Smooth muscle cell (in vitro differentiated cells): ENCODE data around the gene MOB3C. TPM values are rescaled to one million over a fixed set of nuclear protein-coding genes. Genes with fewer than 3 reads are reported as not detected.

Experiments
- DNase-seq: peaks from one replicate; lab custom pipeline; 2025; ENCODE audit not compliant: unreplicated experiment; lab: John Stamatoyannopoulos, UW
- H2AFZ ChIP-seq: fragments of 200-600 bp; sonication (generic); 2 replicates; pipeline ENCODE4 v1.6.0; 2016; ENCODE audit warnings: antibody characterized with exemption, low read depth, mild to moderate bottlenecking
- H3F3A ChIP-seq: fragments of 200-600 bp; sonication (generic); 2 replicates; pipeline ENCODE4 v1.6.0; 2017; ENCODE audit warnings: antibody characterized with exemption, low read depth
- H3K27ac ChIP-seq: fragments of 200-600 bp; sonication (generic); 2 replicates; pipeline ENCODE4 v1.5.1; 2016; ENCODE audit warnings: low read depth, mild to moderate bottlenecking
- H3K27me3 ChIP-seq: fragments of 200-600 bp; sonication (generic); 2 replicates; pipeline ENCODE4 v1.6.1; 2016; ENCODE audit warnings: low read depth, mild to moderate bottlenecking
- H3K36me3 ChIP-seq: fragments of 200-600 bp; sonication (generic); 2 replicates; pipeline ENCODE4 v1.5.1; 2016; ENCODE audit warnings: low read depth
- H3K4me1 ChIP-seq: fragments of 200-600 bp; sonication (generic); 2 replicates; pipeline ENCODE4 v1.5.1; 2016; ENCODE audit warnings: low read depth
- H3K4me2 ChIP-seq: fragments of 200-600 bp; sonication (generic); 2 replicates; pipeline ENCODE4 v1.6.0; 2016; ENCODE audit warnings: mild to moderate bottlenecking
- H3K4me3 ChIP-seq: fragments of 200-600 bp; sonication (generic); 2 replicates; pipeline ENCODE4 v1.5.1; 2016; ENCODE audit warnings: mild to moderate bottlenecking
- H3K79me2 ChIP-seq: fragments of 200-600 bp; sonication (generic); 2 replicates; pipeline ENCODE4 v1.6.0; 2016; ENCODE audit warnings: low read depth, mild to moderate bottlenecking
- H3K9ac ChIP-seq: fragments of 200-600 bp; sonication (generic); 2 replicates; pipeline ENCODE4 v1.6.0; 2016; ENCODE audit warnings: low read depth
- H3K9me3 ChIP-seq: fragments of 200-600 bp; sonication (generic); replicated peaks from 2 replicates; pipeline ENCODE4 v1.5.1; 2016; ENCODE audit warnings: low read depth
- H4K20me1 ChIP-seq: fragments of 200-600 bp; sonication (generic); 2 replicates; pipeline ENCODE4 v1.6.0; 2016; ENCODE audit warnings: low read depth
- CTCF ChIP-seq: fragments of 200-600 bp; sonication (generic); IDR thresholded peaks from 2 replicates; pipeline ENCODE4 v1.5.1; 2017; ENCODE audit warnings: borderline replicate concordance, mild to moderate bottlenecking, antibody characterized with exemption; ENCODE audit not compliant: insufficient read depth, poor library complexity, severe bottlenecking
- WGBS: methylation state at CpG from one replicate; pipeline ENCODE4 v1.1.7; 2016; ENCODE audit warnings: low lambda C conversion rate; 5-methylcytosine and 5-hydroxymethylcytosine counted together
- polyA plus RNA-seq: library from polyadenylated mRNA; unstranded; fragments of >200 nt; fragmentation: Nextera tagmentation; extraction: Ambion mirVana; gene quantifications from 2 replicates; pipeline ENCODE4 v1.2.1, GENCODE V29; 2016
- total RNA-seq: library from RNA; depleted of rRNA; stranded (reverse); fragments of >200 nt; gene quantifications from 2 replicates; pipeline ENCODE4 v1.2.3, GENCODE V29; 2014

Gene MOB3C
- total and polyA plus RNA-seq, 2 experiments from 2014 or later: 5.3 to 5.5 TPM

- DNase-seq: no peak
- Histone ChIP-seq H4K20me1 (no peaks in the 10 kb centered on the region), H3K27ac (no peak overlapping the region), H3K36me3 (peaks cover 12% of the 10 kb centered on the region), H3K27me3 (no peaks in the 10 kb centered on the region), H3K79me2 (no peaks in the 10 kb centered on the region), H3K9ac (no peak overlapping the region), H3K4me2 (no peak overlapping the region), H3K9me3 (no peaks in the 10 kb centered on the region), H3F3A (no peaks in the 10 kb centered on the region), H3K4me1 (no peaks in the 10 kb centered on the region), H3K4me3 (no peak overlapping the region), H2AFZ (no peak overlapping the region)
- 75% methylated on average over 1 of the region's 1 CpG for WGBS
- TF ChIP-seq CTCF: no peak
Observed at GRCh38 chr1:46646331-46646730, 29.7 kb upstream of the MOB3C start.

- H3K27ac ChIP-seq: no peak overlapping the region
- no peaks in the 10 kb centered on the region for H3F3A ChIP-seq
- no peaks in the 10 kb centered on the region for H3K79me2 ChIP-seq
- WGBS: 97% methylated on average over 4 of the region's 4 CpGs
- no peaks in the 10 kb centered on the region for H3K27me3 ChIP-seq
- peaks cover 12% of the 10 kb centered on the region for H3K36me3 ChIP-seq
- no peak for TF ChIP-seq CTCF
- no peaks in the 10 kb centered on the region for H3K9me3 ChIP-seq
- DNase-seq: no peak
- no peak overlapping the region for H3K9ac ChIP-seq
- no peak overlapping the region for H2AFZ ChIP-seq
- H3K4me3 ChIP-seq: no peak overlapping the region
- no peaks in the 10 kb centered on the region for H3K4me1 ChIP-seq
- no peaks in the 10 kb centered on the region for H4K20me1 ChIP-seq
- H3K4me2 ChIP-seq: no peak overlapping the region
Observed at GRCh38 chr1:46645815-46646214, 29.2 kb upstream of the MOB3C start.

- H3K9ac ChIP-seq: no peak overlapping the region
- H3K27me3 ChIP-seq: no peaks in the 10 kb centered on the region
- no peak for DNase-seq
- peak overlapping the region; percentile 3 for H3K4me2 ChIP-seq
- no peaks in the 10 kb centered on the region for H3K4me1 ChIP-seq
- H4K20me1 ChIP-seq: no peaks in the 10 kb centered on the region
- H3F3A ChIP-seq: no peaks in the 10 kb centered on the region
- H3K9me3 ChIP-seq: no peaks in the 10 kb centered on the region
- H3K36me3 ChIP-seq: no peaks in the 10 kb centered on the region
- peak overlapping the region; percentile 65 for H3K27ac ChIP-seq
- TF ChIP-seq CTCF: no peak
- H3K79me2 ChIP-seq: no peaks in the 10 kb centered on the region
- no peak overlapping the region for H2AFZ ChIP-seq
- no peak overlapping the region for H3K4me3 ChIP-seq
Observed at GRCh38 chr1:46643368-46643775, 26.8 kb upstream of the MOB3C start.

GRCh38 chr1:46642115-46642680, 25.6 kb upstream of the MOB3C start:
- Histone ChIP-seq H3K4me3 (no peak overlapping the region), H3K27me3 (no peaks in the 10 kb centered on the region), H3K79me2 (no peaks in the 10 kb centered on the region), H3K36me3 (no peaks in the 10 kb centered on the region), H3K4me2 (no peak overlapping the region), H3F3A (no peaks in the 10 kb centered on the region), H3K27ac (peak overlapping the region; percentile 65), H2AFZ (no peak overlapping the region), H3K9me3 (no peaks in the 10 kb centered on the region), H3K4me1 (no peaks in the 10 kb centered on the region), H3K9ac (no peak overlapping the region), H4K20me1 (no peaks in the 10 kb centered on the region)
- DNase-seq: no peak
- no peak for TF ChIP-seq CTCF
